ENCODE results near the gene PTH1R.

The PTH1R gene

GRCh38 chr3:46848271-46849044 lies 29.1 kb upstream of the PTH1R start:
- DNase-seq (ENCODE audit: low read depth in 1 of 2, low spot score in 1 of 2): peak in 1 of 2 experiments; percentile 15
- H3K4me3 ChIP-seq (replicated peaks; ENCODE audit: insufficient read depth, low read length): no peak overlapping the region
- TF ChIP-seq REST (IDR thresholded peaks at IDR 0.05; ENCODE audit: insufficient replicate concordance, low read depth) (no peak), CTCF (IDR thresholded peaks at IDR 0.05; ENCODE audit: insufficient read depth, low read length) (peak; percentile 4)
- no peak overlapping the region for H3K27ac ChIP-seq (replicated peaks)
- H3K27me3 ChIP-seq (ENCODE audit: insufficient read depth, poor library complexity, severe bottlenecking): no peaks in the 10 kb centered on the region

- no peaks in the 10 kb centered on the region for H3K27me3 ChIP-seq (ENCODE audit: insufficient read depth, poor library complexity, severe bottlenecking)
- no peak for DNase-seq (ENCODE audit: low read depth in 1 of 2, low spot score in 1 of 2)
- H3K27ac ChIP-seq (replicated peaks): no peak overlapping the region
- TF ChIP-seq CTCF (IDR thresholded peaks at IDR 0.05; ENCODE audit: insufficient read depth, low read length) (no peak), POLR2AphosphoS5 (IDR thresholded peaks at IDR 0.05; ENCODE audit: low read depth) (no peak), GABPA (IDR thresholded peaks at IDR 0.05; ENCODE audit: low read depth) (no peak), SPI1 (IDR thresholded peaks at IDR 0.05; ENCODE audit: borderline replicate concordance, low read depth) (no peak), REST (IDR thresholded peaks at IDR 0.05; ENCODE audit: insufficient replicate concordance, low read depth) (no peak)
- H3K4me3 ChIP-seq (replicated peaks; ENCODE audit: insufficient read depth, low read length): no peak overlapping the region
Measured at GRCh38 chr3:46849045-46849631, 28.4 kb upstream of the PTH1R start.

GRCh38 chr3:46849686-46850467 lies 27.6 kb upstream of the PTH1R start:
- no peak overlapping the region for H3K4me3 ChIP-seq (replicated peaks; ENCODE audit: insufficient read depth, low read length)
- DNase-seq (ENCODE audit: low read depth in 1 of 2, low spot score in 1 of 2): no peak
- no peaks in the 10 kb centered on the region for H3K27me3 ChIP-seq (ENCODE audit: insufficient read depth, poor library complexity, severe bottlenecking)
- H3K27ac ChIP-seq (replicated peaks): no peak overlapping the region
- no peak for TF ChIP-seq CTCF (IDR thresholded peaks at IDR 0.05; ENCODE audit: insufficient read depth, low read length)
- TF ChIP-seq SPI1 (IDR thresholded peaks at IDR 0.05; ENCODE audit: borderline replicate concordance, low read depth): no peak
- no peak for TF ChIP-seq POLR2AphosphoS5 (IDR thresholded peaks at IDR 0.05; ENCODE audit: low read depth)
- TF ChIP-seq REST (IDR thresholded peaks at IDR 0.05; ENCODE audit: insufficient replicate concordance, low read depth): no peak
- no peak for TF ChIP-seq GABPA (IDR thresholded peaks at IDR 0.05; ENCODE audit: low read depth)
